GM12878 (cell line): ENCODE data around the gene CLEC20A. TPM values are rescaled to one million over a fixed set of nuclear protein-coding genes. Genes with fewer than 3 reads are reported as not detected.

Experiments used
- KDM1A ChIP-seq: fragments of 200-600 bp; sonication (generic); IDR thresholded peaks from 2 replicates; pipeline ENCODE4 v1.6.1; 2016; ENCODE audit warnings: borderline replicate concordance
- NR2F1 ChIP-seq: fragments of 450-650 bp; conservative IDR thresholded peaks from 2 replicates; pipeline ENCODE4 v1.6.1; 2017; ENCODE audit warnings: mild to moderate bottlenecking
- POU2F2 ChIP-seq: IDR thresholded peaks from 3 replicates; pipeline ENCODE4 v1.6.1; 2011; ENCODE audit warnings: low read depth, mild to moderate bottlenecking, low read length, borderline replicate concordance
- RFX5 ChIP-seq: IDR thresholded peaks from 2 replicates; pipeline ENCODE4 v1.6.1; 2011; ENCODE audit warnings: low read depth, low read length, improper control_type of control experiment
- SIX5 ChIP-seq: IDR thresholded peaks from 2 replicates; pipeline ENCODE4 v1.6.1; 2011; ENCODE audit warnings: mild to moderate bottlenecking, low read depth, low read length, moderate library complexity; ENCODE audit not compliant: severe bottlenecking
- polyA plus RNA-seq, 11 experiments: library from polyadenylated mRNA; depleted of rRNA in 4 of 11; unstranded in 6 of 11; stranded (reverse) in 5 of 11; fragments of >200 nt; fragmentation: Nextera tagmentation in 4 of 11; fragmentation: Illumina TruSeq in 1 of 11; extraction: Ambion mirVana in 4 of 11; extraction: Trizol in 1 of 11; gene quantifications; 1 replicate in 1 of 11; 2 replicates in 10 of 11; pipeline versions ENCODE4 v1.2.1 to v1.2.3, GENCODE V29; 2011 to 2016; ENCODE audit warnings: inconsistent platforms in 2 of 11, missing spikeins in 2 of 11, low read depth in 1 of 11
- small RNA-seq: library from RNA; depleted of rRNA; stranded (forward); fragments of <200 nt; gene quantifications from one replicate; pipeline ENCODE3, GENCODE V24; 2014
- total RNA-seq, 4 experiments: library from RNA; depleted of rRNA in 3 of 4; stranded (reverse); fragments of >200 nt in 3 of 4; fragmentation: Illumina TruSeq in 1 of 4; extraction: Trizol in 1 of 4; gene quantifications; 2 replicates each; pipeline versions ENCODE4 v1.2.1 to v1.2.3, GENCODE V29; 2013 to 2021

CLEC20A gene
- total and polyA plus RNA-seq, 10 of the 15 experiments (the other 5 are each of a cell fraction or from before 2014, with no cell fraction given), result not detected

DNA sequence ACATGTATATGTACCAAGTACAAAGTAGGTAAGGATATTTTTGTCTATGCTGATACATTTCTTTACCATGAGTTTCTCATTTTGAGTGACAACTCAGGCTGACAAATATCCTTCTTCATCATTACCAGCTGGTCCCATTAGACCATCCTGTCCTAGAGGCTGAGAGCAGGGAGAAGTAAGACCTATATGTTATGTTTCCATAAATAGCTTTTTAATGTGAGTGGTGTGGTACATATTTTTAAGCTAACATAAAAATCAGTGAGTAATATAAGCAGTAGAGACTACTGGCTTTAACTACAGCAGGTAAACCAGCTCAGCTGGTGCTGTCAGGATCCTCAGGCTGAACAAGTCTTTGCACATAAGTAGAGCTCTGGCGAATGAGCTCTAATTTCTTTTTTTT, 62.4 kb downstream of the CLEC20A start (continued):
- TF ChIP-seq KDM1A, result no peak
- no peak for TF ChIP-seq NR2F1
- no peak for TF ChIP-seq RFX5
- no peak for TF ChIP-seq POU2F2
- TF ChIP-seq SIX5, result no peak

Small RNA genes within 50 kb of the gene (small RNA-seq; reads per million reads assigned to genes)
- gene RF00017, result not detected

Other genes starting within 250 kb of the CLEC20A start
- not detected in 2 replicates for gene TEX35, start 16.1 kb upstream of the CLEC20A start, total RNA-seq (2014; rRNA removed)
- gene TEX35, start 16.1 kb upstream of the CLEC20A start, total RNA-seq (2014; rRNA removed; fragmentation: Illumina TruSeq; extraction: Trizol), result not detected in 2 replicates
- not detected in 2 replicates for gene TEX35, start 16.1 kb upstream of the CLEC20A start, total RNA-seq (2021)
- gene TEX35, start 16.1 kb upstream of the CLEC20A start, polyA plus RNA-seq (2011; rRNA removed), result not detected in 2 replicates
- not detected in 2 replicates for gene TEX35, start 16.1 kb upstream of the CLEC20A start, polyA plus RNA-seq (2014; fragmentation: Illumina TruSeq; extraction: Trizol)
- gene TEX35, start 16.1 kb upstream of the CLEC20A start, polyA plus RNA-seq (2014; fragmentation: Nextera tagmentation; extraction: Ambion mirVana), result not detected
- gene TEX35, start 16.1 kb upstream of the CLEC20A start, polyA plus RNA-seq (2014; rRNA removed), result not detected in 2 replicates
- not detected for gene TEX35, start 16.1 kb upstream of the CLEC20A start, polyA plus RNA-seq (2016; fragmentation: Nextera tagmentation; extraction: Ambion mirVana)
- gene RALGPS2, start 228.3 kb upstream of the CLEC20A start, total RNA-seq (2014; rRNA removed), result 2.6 and 3.7 TPM in 2 replicates
- gene RALGPS2, start 228.3 kb upstream of the CLEC20A start, total RNA-seq (2014; rRNA removed; fragmentation: Illumina TruSeq; extraction: Trizol), result 2.4 and 2.8 TPM in 2 replicates
- gene RALGPS2, start 228.3 kb upstream of the CLEC20A start, total RNA-seq (2021), result 1.8 and 2.7 TPM in 2 replicates
- gene RALGPS2, start 228.3 kb upstream of the CLEC20A start, polyA plus RNA-seq (2011; rRNA removed), result 0.14 and 0.46 TPM in 2 replicates
- 1.7 and 2.2 TPM in 2 replicates for gene RALGPS2, start 228.3 kb upstream of the CLEC20A start, polyA plus RNA-seq (2014; fragmentation: Illumina TruSeq; extraction: Trizol)
- gene RALGPS2, start 228.3 kb upstream of the CLEC20A start, polyA plus RNA-seq (2014; fragmentation: Nextera tagmentation; extraction: Ambion mirVana), result under 1 TPM; 0.08 to 0.38 TPM
- gene RALGPS2, start 228.3 kb upstream of the CLEC20A start, polyA plus RNA-seq (2014; rRNA removed), result 0.58 and 2.8 TPM in 2 replicates
- under 1 TPM; 0.43 TPM for gene RALGPS2, start 228.3 kb upstream of the CLEC20A start, polyA plus RNA-seq (2016; fragmentation: Nextera tagmentation; extraction: Ambion mirVana)